ENCODE measurements around the gene ZC3H13.

The ZC3H13 gene

DNA sequence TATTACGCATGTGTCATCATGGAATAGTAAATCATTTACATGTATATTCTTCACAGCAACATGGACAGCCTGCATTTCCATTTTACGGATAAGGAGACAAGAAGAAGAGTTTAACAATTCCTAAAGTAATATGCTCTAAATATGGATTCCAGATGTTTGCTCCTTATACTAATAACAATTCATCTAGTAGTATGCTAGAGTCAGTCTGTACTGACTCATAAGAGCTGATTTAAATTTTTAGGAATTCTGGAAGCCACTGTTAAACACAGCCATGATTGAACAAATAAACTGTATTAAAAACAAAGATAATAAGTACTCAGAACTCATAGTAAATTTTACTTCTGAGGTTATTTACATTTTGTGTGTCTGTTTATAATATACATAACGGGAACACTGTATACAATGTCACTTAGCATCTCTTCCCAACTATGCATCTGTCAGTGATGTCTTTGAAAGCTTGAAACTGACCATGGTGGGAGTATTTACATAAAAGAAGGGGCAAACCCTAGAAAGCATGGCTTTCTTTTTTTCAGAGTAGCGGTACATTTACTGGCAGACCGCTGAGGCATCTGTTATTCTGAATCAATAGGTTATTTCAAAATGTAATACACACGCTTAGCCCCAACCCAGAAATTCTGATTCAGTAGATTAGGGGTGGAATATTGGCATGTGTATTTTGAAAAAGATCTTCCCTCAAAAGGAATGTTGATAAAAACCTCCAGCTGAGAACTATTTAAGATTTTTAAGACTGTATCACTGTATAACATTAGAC lies 12.9 kb downstream of the ZC3H13 start:
- TF ChIP-seq REST (IDR thresholded peaks at IDR 0.05; ENCODE audit: insufficient replicate concordance, low read depth): no peak
- no peak for TF ChIP-seq SPI1 (IDR thresholded peaks at IDR 0.05; ENCODE audit: borderline replicate concordance, low read depth)
- no peak overlapping the region for H3K4me3 ChIP-seq (replicated peaks; ENCODE audit: insufficient read depth, low read length)
- no peaks in the 10 kb centered on the region for H3K27me3 ChIP-seq (ENCODE audit: insufficient read depth, poor library complexity, severe bottlenecking)
- H3K27ac ChIP-seq (replicated peaks): no peak overlapping the region
- DNase-seq (ENCODE audit: low read depth in 1 of 2, low spot score in 1 of 2): no peak

DNA sequence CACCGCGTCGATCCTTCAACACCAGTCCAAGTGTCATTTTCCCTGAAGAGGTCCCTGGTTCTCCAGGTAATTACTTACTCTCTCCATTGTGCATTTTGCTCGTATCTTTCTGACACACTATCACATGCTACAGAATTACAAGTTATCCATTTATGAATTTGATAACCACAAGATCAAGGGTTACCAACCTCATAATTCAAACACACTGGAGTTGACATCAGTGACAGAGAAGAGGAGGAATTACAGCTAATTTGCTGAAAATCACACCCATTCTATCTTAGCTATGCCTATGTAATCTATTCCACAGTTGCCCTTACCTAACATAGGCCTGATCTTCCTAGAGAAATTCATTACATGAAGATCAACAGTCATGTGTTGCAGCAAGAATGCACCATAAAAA lies 14.2 kb downstream of the ZC3H13 start:
- no peak overlapping the region for H3K4me3 ChIP-seq (replicated peaks; ENCODE audit: insufficient read depth, low read length)
- no peak for DNase-seq (ENCODE audit: low read depth in 1 of 2, low spot score in 1 of 2)
- TF ChIP-seq POLR2AphosphoS5 (IDR thresholded peaks at IDR 0.05; ENCODE audit: low read depth) (no peak), SPI1 (IDR thresholded peaks at IDR 0.05; ENCODE audit: borderline replicate concordance, low read depth) (no peak), GABPA (IDR thresholded peaks at IDR 0.05; ENCODE audit: low read depth) (no peak), REST (IDR thresholded peaks at IDR 0.05; ENCODE audit: insufficient replicate concordance, low read depth) (no peak), CTCF (IDR thresholded peaks at IDR 0.05; ENCODE audit: insufficient read depth, low read length) (no peak)
- no peak overlapping the region for H3K27ac ChIP-seq (replicated peaks)
- no peaks in the 10 kb centered on the region for H3K27me3 ChIP-seq (ENCODE audit: insufficient read depth, poor library complexity, severe bottlenecking)

DNA sequence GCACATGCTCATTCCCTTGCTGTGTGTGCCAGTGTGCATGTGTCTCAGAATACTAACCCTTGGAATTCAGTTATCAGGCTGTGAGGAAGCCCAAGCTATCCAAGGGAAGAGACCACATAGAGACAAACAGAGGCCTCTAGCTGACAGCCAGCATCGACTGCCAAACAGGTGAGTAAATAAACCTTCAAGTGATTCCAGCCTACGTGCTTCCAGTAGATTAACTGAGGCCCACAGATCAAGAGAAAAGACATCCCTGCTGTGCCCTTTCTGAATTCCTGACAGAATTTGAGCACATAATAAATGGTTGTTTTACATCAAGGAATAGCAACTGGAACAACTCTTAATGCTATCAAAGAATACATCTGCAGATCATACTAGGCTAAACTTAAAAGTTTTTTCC lies 17.5 kb downstream of the ZC3H13 start:
- Histone ChIP-seq H3K27ac (replicated peaks) (no peak overlapping the region), H3K4me3 (replicated peaks; ENCODE audit: insufficient read depth, low read length) (no peak overlapping the region), H3K27me3 (ENCODE audit: insufficient read depth, poor library complexity, severe bottlenecking) (no peaks in the 10 kb centered on the region)
- TF ChIP-seq REST (IDR thresholded peaks at IDR 0.05; ENCODE audit: insufficient replicate concordance, low read depth) (no peak), CTCF (IDR thresholded peaks at IDR 0.05; ENCODE audit: insufficient read depth, low read length) (no peak), POLR2AphosphoS5 (IDR thresholded peaks at IDR 0.05; ENCODE audit: low read depth) (no peak), SPI1 (IDR thresholded peaks at IDR 0.05; ENCODE audit: borderline replicate concordance, low read depth) (no peak), GABPA (IDR thresholded peaks at IDR 0.05; ENCODE audit: low read depth) (no peak)
- DNase-seq (ENCODE audit: low read depth in 1 of 2, low spot score in 1 of 2): no peak
